Nephron (organoid): Measurements from ENCODE around the gene ADGRB3.
A peak's percentile ranks its signal among the peaks of the same experiment; 100 is the strongest.

ENCODE experiments used
- H3K27ac Mint-ChIP-seq, 3 experiments: 2 replicates each; pipeline ENCODE4 v1.8.0; 2020; ENCODE audit warnings: mixed read lengths in 3 of 3, mild to moderate bottlenecking in 2 of 3, moderate library complexity in 1 of 3
- H3K27me3 Mint-ChIP-seq: 2 replicates; pipeline ENCODE4 v1.8.0; 2021; ENCODE audit warnings: low read depth, mild to moderate bottlenecking, moderate library complexity, mixed read lengths
- H3K36me3 Mint-ChIP-seq: 2 replicates; pipeline ENCODE4 v1.8.0; 2020; ENCODE audit warnings: low read depth, mixed read lengths
- H3K4me1 Mint-ChIP-seq: 2 replicates; pipeline ENCODE4 v1.8.0; 2020; ENCODE audit warnings: mixed read lengths
- H3K4me3 Mint-ChIP-seq, 3 experiments: 2 replicates each; pipeline ENCODE4 v1.8.0; 2020; ENCODE audit warnings: mild to moderate bottlenecking in 3 of 3, mixed read lengths in 3 of 3, moderate library complexity in 2 of 3
- H3K9me3 Mint-ChIP-seq: 2 replicates; pipeline ENCODE4 v1.8.0; 2020; ENCODE audit warnings: mixed read lengths
- CTCF ChIP-seq, 3 experiments: fragments of 200-600 bp; sonication (generic); IDR thresholded peaks; one replicate each; pipeline ENCODE4 v1.5.0; 2021; ENCODE audit warnings: antibody characterized with exemption in 3 of 3; ENCODE audit not compliant: unreplicated experiment in 3 of 3

ADGRB3 gene

GRCh38 chr6:69263297-69263696 is 628.2 kb downstream of the ADGRB3 start:
- Mint-ChIP-seq H3K9me3 (no peaks in the 10 kb centered on the region), H3K27ac (no peak overlapping the region), H3K4me1 (no peaks in the 10 kb centered on the region), H3K36me3 (no peaks in the 10 kb centered on the region), H3K4me3 (no peak overlapping the region), H3K27me3 (no peaks in the 10 kb centered on the region)
- TF ChIP-seq CTCF (IDR thresholded peaks at IDR 0.05; ENCODE audit: unreplicated experiment in 3 of 3) = no peak

- H3K27me3 Mint-ChIP-seq = no peaks in the 10 kb centered on the region
- no peaks in the 10 kb centered on the region for H3K4me1 Mint-ChIP-seq
- H3K27ac Mint-ChIP-seq = no peak overlapping the region
- H3K9me3 Mint-ChIP-seq = no peaks in the 10 kb centered on the region
- no peak overlapping the region for H3K4me3 Mint-ChIP-seq
- H3K36me3 Mint-ChIP-seq = no peaks in the 10 kb centered on the region
- TF ChIP-seq CTCF (IDR thresholded peaks at IDR 0.05; ENCODE audit: unreplicated experiment in 3 of 3) = no peak
Measured at GRCh38 chr6:69265090-69265489, 630.0 kb downstream of the ADGRB3 start.

- Mint-ChIP-seq H3K4me1 (no peaks in the 10 kb centered on the region), H3K9me3 (no peaks in the 10 kb centered on the region), H3K4me3 (no peak overlapping the region), H3K36me3 (no peaks in the 10 kb centered on the region), H3K27me3 (no peaks in the 10 kb centered on the region), H3K27ac (no peak overlapping the region)
- TF ChIP-seq CTCF (IDR thresholded peaks at IDR 0.05; ENCODE audit: unreplicated experiment in 3 of 3) = no peak
Measured at GRCh38 chr6:69265706-69266105, 630.6 kb downstream of the ADGRB3 start.

- Mint-ChIP-seq H3K4me1 (peaks cover 10% of the 10 kb centered on the region), H3K27me3 (no peaks in the 10 kb centered on the region), H3K27ac (no peak overlapping the region), H3K36me3 (no peaks in the 10 kb centered on the region), H3K4me3 (no peak overlapping the region), H3K9me3 (no peaks in the 10 kb centered on the region)
- TF ChIP-seq CTCF (IDR thresholded peaks at IDR 0.05; ENCODE audit: unreplicated experiment in 3 of 3) = no peak
Measured at GRCh38 chr6:69276204-69276603, 641.1 kb downstream of the ADGRB3 start.

GRCh38 chr6:69279805-69280204 is 644.7 kb downstream of the ADGRB3 start:
- H3K27me3 Mint-ChIP-seq = no peaks in the 10 kb centered on the region
- H3K36me3 Mint-ChIP-seq = no peaks in the 10 kb centered on the region
- H3K27ac Mint-ChIP-seq = peak overlapping the region; percentile 7 to 40 (median 11)
- H3K4me1 Mint-ChIP-seq = peaks cover 10% of the 10 kb centered on the region
- no peak for TF ChIP-seq CTCF (IDR thresholded peaks at IDR 0.05; ENCODE audit: unreplicated experiment in 3 of 3)
- H3K4me3 Mint-ChIP-seq = peak overlapping the region in 1 of 3 experiments; percentile 7
- H3K9me3 Mint-ChIP-seq = no peaks in the 10 kb centered on the region

- H3K36me3 Mint-ChIP-seq = no peaks in the 10 kb centered on the region
- no peak overlapping the region for H3K4me3 Mint-ChIP-seq
- no peaks in the 10 kb centered on the region for H3K9me3 Mint-ChIP-seq
- TF ChIP-seq CTCF (IDR thresholded peaks at IDR 0.05; ENCODE audit: unreplicated experiment in 3 of 3) = no peak
- peaks cover 10% of the 10 kb centered on the region for H3K4me1 Mint-ChIP-seq
- no peaks in the 10 kb centered on the region for H3K27me3 Mint-ChIP-seq
- H3K27ac Mint-ChIP-seq = no peak overlapping the region
Measured at GRCh38 chr6:69280858-69281257, 645.8 kb downstream of the ADGRB3 start.
